ENCODE results near the gene L3HYPDH. TPM values are rescaled to one million over a fixed set of nuclear protein-coding genes. Genes with fewer than 3 reads are reported as not detected.

L3HYPDH gene
- total and polyA plus RNA-seq, 2 of the 13 experiments (the other 11 are each of a cell fraction or from before 2014, with no cell fraction given): 30.5 to 36.6 TPM

GRCh38 chr14:59483819-59484638 is at the start of gene L3HYPDH, which contains the start of gene JKAMP (continued):
- TF ChIP-seq, protein P1, sequence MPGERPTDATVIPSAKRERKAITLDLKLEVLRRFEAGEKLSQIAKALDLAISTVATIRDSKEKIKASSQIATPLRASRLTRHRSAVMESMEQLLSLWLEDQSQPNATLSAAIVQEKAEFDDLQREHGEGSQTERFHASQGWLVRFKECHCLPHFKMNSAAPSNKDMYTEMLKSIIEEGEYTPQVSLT (CRISPR knock-in tag; IDR thresholded peaks at IDR 0.05; ENCODE audit: borderline replicate concordance, low read depth): peak; percentile 90; the same call in 1 of the 2 replicates
- TF ChIP-seq ZNF83 (CRISPR knock-in tag; IDR thresholded peaks at IDR 0.05; ENCODE audit: borderline replicate concordance) (peak; percentile 65; the same call in 1 of the 2 replicates), ZNF766 (CRISPR knock-in tag; IDR thresholded peaks at IDR 0.05; ENCODE audit: borderline replicate concordance) (peak; percentile 97), ZFP36L2 (CRISPR knock-in tag; IDR thresholded peaks at IDR 0.05) (no peak), SIX4 (CRISPR knock-in tag; IDR thresholded peaks at IDR 0.05) (no peak; the same call in 1 of the 2 replicates), SNAPC2 (CRISPR knock-in tag; IDR thresholded peaks at IDR 0.05) (peak; percentile 95), ZBTB1 (CRISPR knock-in tag; IDR thresholded peaks at IDR 0.05; ENCODE audit: borderline replicate concordance) (peak; percentile 77; the same call in 1 of the 2 replicates), ZNF816 (CRISPR knock-in tag; IDR thresholded peaks at IDR 0.05; ENCODE audit: borderline replicate concordance) (peak; percentile 91), POLR2A (IDR thresholded peaks at IDR 0.05; ENCODE audit: insufficient read depth in 1 of 2, low read depth in 2 of 2, low read length in 2 of 2) (peak; percentile 94 to 98), CHD4 (IDR thresholded peaks at IDR 0.05; ENCODE audit: borderline replicate concordance, low read length) (no peak), ZNF282 (IDR thresholded peaks at IDR 0.05; ENCODE audit: partially characterized antibody) (no peak), ZHX2 (IDR thresholded peaks at IDR 0.05; ENCODE audit: low read depth) (no peak), ZHX2 (CRISPR knock-in tag; IDR thresholded peaks at IDR 0.05; ENCODE audit: borderline replicate concordance) (peak; percentile 86; the same call in 1 of the 2 replicates), MEIS1 (CRISPR knock-in tag; IDR thresholded peaks at IDR 0.05; ENCODE audit: borderline replicate concordance) (peak; percentile 85), ZNF335 (CRISPR knock-in tag; IDR thresholded peaks at IDR 0.05) (no peak)
- TF ChIP-seq, protein P2, sequence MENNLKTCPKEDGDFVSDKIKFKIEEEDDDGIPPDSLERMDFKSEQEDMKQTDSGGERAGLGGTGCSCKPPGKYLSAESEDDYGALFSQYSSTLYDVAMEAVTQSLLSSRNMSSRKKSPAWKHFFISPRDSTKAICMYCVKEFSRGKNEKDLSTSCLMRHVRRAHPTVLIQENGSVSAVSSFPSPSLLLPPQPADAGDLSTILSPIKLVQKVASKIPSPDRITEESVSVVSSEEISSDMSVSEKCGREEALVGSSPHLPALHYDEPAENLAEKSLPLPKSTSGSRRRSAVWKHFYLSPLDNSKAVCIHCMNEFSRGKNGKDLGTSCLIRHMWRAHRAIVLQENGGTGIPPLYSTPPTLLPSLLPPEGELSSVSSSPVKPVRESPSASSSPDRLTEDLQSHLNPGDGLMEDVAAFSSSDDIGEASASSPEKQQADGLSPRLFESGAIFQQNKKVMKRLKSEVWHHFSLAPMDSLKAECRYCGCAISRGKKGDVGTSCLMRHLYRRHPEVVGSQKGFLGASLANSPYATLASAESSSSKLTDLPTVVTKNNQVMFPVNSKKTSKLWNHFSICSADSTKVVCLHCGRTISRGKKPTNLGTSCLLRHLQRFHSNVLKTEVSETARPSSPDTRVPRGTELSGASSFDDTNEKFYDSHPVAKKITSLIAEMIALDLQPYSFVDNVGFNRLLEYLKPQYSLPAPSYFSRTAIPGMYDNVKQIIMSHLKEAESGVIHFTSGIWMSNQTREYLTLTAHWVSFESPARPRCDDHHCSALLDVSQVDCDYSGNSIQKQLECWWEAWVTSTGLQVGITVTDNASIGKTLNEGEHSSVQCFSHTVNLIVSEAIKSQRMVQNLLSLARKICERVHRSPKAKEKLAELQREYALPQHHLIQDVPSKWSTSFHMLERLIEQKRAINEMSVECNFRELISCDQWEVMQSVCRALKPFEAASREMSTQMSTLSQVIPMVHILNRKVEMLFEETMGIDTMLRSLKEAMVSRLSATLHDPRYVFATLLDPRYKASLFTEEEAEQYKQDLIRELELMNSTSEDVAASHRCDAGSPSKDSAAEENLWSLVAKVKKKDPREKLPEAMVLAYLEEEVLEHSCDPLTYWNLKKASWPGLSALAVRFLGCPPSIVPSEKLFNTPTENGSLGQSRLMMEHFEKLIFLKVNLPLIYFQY (CRISPR knock-in tag; IDR thresholded peaks at IDR 0.05; ENCODE audit: borderline replicate concordance): no peak
